ENCODE data around the gene GHRHR.

GRCh38 chr7:31007634-31008033, 43.9 kb downstream of the GHRHR start:
- TF ChIP-seq CEBPZ (IDR thresholded peaks at IDR 0.05; ENCODE audit: low read depth, low read length): no peak
- TF ChIP-seq EZH2 (IDR thresholded peaks at IDR 0.05; ENCODE audit: borderline replicate concordance, control insufficient read depth, low read depth, low read length): no peak
- no peak for TF ChIP-seq CREB1 (IDR thresholded peaks at IDR 0.05; ENCODE audit: low read depth)
- TF ChIP-seq CTCF (IDR thresholded peaks at IDR 0.05 in 2 of 3, conservative IDR thresholded peaks at IDR 0.05 in 1 of 3; ENCODE audit: control insufficient read depth in 2 of 3, extremely low read depth in 1 of 3, insufficient read depth in 1 of 3, low read depth in 3 of 3, low read length in 3 of 3): no peak
- TF ChIP-seq RFX5 (IDR thresholded peaks at IDR 0.05; ENCODE audit: low read depth, low read length): no peak

Data from GM12878 (cell line).